HS-5 (cell line): ENCODE results near the gene ATP2C2.
"Not testable (repeated sequence)": the region's sequence is repeated elsewhere in the genome, so short reads cannot be mapped to it uniquely, and the experiment has no call there.

Experiments used
- DNase-seq: peaks from one replicate; pipeline ENCODE4 v3.0.0-alpha.2; 2012; ENCODE audit warnings: low read depth

Gene ATP2C2, protein sequence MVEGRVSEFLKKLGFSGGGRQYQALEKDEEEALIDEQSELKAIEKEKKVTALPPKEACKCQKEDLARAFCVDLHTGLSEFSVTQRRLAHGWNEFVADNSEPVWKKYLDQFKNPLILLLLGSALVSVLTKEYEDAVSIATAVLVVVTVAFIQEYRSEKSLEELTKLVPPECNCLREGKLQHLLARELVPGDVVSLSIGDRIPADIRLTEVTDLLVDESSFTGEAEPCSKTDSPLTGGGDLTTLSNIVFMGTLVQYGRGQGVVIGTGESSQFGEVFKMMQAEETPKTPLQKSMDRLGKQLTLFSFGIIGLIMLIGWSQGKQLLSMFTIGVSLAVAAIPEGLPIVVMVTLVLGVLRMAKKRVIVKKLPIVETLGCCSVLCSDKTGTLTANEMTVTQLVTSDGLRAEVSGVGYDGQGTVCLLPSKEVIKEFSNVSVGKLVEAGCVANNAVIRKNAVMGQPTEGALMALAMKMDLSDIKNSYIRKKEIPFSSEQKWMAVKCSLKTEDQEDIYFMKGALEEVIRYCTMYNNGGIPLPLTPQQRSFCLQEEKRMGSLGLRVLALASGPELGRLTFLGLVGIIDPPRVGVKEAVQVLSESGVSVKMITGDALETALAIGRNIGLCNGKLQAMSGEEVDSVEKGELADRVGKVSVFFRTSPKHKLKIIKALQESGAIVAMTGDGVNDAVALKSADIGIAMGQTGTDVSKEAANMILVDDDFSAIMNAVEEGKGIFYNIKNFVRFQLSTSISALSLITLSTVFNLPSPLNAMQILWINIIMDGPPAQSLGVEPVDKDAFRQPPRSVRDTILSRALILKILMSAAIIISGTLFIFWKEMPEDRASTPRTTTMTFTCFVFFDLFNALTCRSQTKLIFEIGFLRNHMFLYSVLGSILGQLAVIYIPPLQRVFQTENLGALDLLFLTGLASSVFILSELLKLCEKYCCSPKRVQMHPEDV

DNA sequence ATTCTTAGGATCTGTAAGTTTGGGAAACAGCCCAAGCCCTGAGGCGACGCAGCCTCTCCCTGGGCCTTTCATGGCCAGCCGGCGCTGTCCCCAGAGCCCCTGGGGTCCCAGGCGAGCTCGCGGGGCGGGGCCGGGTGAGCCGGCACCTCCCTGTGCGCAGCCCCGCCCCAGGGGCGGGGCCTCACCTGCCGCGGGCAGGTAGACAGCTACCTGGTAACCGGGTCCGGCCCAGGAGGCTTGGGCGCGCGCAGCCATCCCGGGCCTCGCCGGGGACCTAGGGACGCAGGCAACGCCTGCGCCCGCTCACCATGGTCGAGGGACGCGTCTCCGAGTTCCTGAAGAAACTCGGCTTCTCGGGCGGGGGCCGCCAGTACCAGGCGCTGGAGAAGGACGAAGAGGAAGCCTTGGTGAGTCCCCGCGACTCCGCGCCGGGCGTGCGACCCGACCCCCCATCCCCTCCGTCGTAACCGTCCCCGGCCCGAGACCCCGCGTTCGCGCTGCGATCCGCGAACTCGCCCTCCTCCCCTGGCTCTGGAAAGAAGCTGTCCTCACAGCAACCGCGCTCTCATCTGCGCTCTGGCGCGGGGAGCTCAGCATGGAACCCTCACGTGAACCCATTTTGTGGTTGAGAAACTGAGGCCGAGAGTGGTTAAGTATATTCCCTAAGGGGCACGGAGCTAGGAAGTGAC lies at the start of gene ATP2C2:
ATP2C2 (plus strand) TSS at position 231 of the 689 bp plus-strand sequence; CDS start at position 309, 78 bp downstream.
- no peak for DNase-seq

DNA sequence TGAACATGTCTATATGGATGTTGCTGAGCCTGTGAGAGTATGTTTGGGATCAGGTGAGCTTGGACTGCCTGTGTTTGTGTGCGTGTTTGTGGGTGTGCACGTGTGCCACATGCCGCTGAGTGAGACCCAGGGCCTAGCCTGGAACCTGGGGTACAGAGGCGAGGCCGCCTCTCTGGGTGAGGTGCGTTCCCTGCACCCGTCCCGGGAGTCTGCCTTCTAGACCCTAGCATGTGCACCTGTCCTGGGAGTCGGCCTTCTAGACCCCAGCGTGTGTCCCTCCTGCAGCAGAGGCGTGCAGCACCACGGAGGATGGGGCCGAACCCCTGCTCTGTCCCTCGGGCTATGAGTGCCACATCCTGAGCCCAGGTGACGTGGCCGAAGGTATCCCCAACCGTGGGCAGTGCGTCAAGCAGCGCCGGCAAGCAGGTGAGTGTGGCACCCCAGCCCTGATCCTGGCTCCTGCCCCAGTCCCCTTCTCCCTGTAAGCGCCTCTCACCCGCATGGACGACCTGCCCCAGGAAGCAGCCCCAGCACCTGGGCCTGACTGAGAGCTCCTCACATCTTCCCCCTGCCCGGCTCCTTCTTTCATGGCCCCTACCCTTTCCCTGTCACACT lies 49.1 kb upstream of the ATP2C2 start:
- DNase-seq: no peak

DNA sequence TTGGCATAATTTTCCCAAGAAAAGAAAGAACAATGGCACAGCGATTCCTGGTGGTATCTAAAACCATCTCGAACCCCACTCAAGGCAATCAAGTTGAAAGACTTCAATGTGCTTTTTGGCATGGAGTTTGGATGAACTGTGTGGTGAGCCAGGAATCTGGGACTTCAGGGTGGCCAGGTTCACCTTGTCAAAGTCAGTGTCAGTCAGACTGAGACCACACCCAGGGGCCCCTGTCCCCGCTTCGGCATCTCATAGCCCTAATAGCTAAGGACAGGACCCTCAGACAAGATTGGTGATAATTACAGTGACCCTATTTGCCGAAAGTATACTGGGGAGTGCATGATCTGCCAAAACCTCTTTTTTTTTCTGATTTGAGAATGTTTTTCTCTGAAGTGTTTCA lies 47.8 kb upstream of the ATP2C2 start:
- no peak for DNase-seq

DNA sequence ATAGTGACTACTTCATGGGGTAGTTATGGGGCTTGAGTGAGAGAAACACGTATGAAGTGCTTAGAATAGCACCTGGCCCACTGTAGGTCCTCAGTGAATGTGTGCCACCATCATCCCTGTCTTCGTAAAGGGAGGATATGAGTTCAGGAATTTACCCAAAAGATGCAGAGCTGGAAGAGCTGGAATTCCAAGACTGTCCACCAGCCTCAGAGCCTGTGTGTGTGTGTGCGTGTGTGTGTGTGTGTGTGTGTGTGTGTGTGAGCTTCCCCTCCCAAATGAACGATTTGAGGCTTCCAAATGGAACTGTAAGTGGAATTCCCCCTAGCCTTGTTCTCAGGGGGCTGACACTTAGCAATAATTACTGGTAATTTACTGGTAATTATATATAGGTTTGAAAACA lies 46.4 kb upstream of the ATP2C2 start:
- no peak for DNase-seq

DNA sequence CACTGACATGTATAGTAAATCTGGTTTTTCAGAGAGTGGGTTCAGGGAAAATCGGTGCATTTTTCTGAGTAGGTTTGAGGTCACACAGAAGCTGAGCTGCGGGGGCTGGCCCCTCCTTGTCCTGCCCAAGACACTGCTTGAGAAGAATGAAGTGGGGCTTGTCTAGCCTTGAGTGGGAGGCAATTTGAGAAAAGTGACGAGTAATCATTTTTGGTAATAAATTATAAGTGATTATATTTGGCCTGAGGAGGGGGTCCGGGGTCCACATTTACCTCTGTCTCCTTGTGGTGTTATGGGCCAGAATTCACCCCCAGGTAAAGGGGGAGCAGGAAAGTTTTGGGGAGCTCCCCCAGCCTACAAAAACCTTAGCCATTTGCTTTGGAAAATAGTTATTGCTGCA lies 45.6 kb upstream of the ATP2C2 start:
- DNase-seq: no peak

DNA sequence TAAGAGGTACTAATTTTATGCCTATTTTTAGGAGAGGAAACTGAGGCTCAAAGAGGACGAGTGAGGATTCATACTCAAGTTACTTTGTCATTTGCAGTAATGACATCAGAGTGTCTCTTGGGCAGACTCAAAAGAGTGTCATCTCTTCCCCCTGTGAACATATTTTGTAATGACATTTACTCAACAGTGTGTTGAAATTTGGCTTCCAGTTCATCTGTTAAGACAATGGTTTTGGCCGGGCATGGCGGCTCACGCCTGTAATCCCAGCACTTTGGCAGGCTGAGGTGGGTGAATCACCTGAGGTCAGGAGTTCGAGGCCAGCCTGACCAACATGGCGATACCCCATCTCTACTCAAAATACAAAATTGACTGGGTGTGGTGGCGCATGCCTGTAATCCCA lies 44.7 kb upstream of the ATP2C2 start:
- DNase-seq: no peak

DNA sequence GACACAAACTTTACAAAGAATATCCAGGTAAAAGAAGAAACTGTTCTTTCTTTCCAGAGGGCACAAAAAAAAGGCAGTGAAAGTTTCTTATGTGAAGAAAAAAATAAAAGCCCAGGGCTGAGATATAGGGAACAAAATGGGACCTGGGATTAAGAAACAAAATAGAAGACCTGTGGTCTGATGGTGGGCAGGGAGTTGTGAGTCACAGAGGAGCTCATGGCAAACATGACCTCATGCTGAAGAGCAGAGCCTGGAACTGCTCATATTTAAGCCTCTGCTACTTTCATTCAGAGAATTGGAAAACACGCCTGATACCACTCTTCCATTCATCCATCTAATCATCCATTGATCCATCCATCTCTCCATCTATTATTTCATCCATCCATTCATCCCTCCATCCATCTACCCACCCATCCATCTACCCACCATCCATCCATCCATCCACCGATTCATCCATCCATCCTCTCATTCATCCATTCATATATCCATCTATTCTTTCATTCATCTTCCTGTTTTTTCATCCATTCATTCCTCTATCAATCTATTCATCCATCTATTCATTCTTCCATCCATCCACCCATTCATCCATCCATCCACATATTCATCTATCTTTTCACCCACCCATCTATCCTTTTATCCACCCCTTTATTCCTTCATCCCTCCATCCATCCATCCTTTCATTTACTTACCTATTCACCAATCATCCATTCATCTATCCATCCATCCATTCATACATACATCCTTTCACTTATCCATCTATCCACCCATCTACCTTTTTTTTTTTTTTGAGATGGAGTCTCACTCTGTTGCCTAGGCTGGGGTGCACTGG lies 43.7 kb upstream of the ATP2C2 start:
- DNase-seq: no peak

DNA sequence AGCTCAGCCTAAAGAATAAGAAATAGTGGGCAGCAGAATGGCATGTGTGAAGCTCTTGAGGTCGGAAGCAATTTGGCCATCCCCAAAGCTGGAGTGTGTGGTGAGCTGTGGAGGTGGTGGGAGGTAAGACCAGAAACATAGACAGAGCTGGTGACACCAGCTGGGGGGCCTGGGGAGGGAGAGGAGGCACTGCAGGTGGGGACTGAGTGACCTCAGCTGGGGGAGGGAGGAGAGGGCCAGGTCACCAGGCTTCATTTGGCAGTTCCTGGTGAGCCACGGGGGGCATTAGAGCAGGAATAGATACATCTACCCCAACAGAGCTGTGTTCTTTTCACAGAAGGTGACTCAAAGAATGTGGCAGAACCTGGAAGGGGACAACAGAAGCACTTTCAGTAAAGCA lies 41.8 kb upstream of the ATP2C2 start:
- DNase-seq: no peak

DNA sequence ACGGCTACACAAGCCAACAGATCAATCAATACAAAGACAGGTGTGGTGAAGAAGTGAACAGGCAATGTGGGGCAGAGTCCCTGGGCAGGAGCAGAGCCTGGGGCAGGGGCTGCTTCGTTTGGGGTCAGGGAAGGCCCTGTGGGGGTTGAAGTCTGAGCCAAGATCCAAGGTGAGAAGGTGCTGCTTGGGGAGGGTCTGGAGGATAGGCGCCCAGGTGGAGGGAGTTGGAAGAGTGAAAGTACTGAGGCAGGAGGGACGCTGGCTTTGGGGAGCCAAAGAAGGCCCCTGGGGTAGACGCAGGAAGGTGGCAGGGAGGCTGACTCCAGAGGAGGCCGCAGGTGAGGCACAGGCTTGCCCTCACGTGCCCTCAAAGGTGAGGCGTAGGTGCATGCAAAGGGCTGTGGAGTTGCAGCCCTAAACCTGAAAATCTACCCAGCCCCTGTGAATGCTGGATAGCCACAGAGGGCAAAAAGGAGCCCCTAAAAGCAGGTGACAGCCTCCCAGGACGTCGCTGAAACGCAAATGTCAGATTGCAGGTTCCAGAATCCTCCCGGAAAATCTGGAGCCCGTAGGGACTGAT lies 40.3 kb upstream of the ATP2C2 start:
- no peak for DNase-seq

DNA sequence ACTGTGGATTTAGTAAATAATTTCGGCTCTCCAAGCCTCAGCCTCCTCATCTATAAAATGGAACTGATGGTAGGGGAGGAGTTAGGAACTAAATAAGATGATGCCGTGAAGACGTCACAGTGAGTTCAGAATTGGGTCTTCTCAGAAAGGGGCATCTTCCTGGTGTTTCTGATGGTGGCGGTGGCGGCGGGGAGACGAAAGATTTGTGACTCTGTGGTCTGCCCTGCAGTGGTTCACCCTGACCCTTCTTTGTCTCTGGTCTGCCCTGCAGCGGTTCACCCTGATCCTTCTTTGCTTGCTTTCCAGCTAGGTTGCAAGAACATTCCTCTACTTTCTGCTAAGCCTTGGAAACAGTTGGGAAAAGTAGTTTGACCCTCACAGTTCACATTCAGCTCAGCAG lies 39.3 kb upstream of the ATP2C2 start:
- no peak for DNase-seq

DNA sequence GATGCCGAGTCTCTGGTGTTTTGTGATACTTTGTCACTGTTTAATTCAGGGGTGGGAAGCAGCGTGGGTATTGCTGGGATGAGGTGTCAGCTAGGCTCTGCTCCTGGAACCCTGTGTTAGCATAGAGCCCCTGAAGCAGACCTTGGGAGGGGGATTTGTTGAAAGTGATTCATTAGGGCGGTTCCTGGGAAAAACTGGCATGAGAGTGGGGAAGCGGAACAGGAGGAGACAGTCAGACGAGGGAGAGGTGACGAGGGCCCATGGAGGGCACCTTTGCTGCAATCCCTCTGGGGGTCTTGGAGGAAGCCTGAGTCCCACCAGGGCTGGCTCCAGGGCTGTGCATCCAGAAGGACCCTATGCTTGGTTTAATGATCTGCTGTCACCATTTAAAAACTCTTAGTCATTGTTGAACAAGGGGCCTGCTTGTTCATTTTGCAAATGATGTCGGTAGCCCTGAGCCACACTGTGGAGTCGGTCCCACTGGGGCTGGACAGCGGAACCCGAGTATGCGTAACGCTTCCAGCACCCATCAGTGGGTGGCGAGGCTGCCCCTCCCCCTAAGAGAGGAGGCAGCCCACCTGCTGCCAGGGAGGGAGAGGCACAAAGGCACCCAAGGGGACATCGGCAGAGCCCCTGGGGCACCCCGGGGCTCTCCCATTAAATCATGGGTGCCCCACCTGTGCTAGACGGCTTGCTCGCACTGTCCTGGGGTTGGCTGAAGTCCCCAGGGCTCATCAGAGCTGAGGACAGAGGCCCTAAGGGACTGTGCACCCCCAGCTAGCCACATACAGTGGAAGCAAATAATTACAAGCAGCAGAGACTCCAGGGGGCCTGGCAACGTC lies 38.3 kb upstream of the ATP2C2 start:
- no peak for DNase-seq

DNA sequence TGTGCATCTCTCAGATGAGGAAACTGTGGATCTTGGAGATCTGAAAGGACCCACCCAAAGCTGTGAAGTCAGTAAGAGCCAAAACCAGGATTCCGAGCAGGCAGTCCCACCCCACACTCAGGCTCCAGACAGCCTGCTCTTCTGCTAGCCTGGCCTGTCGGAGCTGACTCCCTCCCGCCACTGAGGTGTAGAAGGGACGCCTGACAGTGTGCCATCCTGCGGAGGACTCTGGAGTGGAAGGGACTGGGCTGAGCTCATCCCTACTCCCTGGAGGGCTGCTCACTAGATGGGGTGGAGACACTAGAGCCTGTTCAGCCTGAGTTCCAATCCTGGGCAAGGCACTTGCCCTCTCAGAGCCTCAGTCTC lies 37.7 kb upstream of the ATP2C2 start:
- no peak for DNase-seq

DNA sequence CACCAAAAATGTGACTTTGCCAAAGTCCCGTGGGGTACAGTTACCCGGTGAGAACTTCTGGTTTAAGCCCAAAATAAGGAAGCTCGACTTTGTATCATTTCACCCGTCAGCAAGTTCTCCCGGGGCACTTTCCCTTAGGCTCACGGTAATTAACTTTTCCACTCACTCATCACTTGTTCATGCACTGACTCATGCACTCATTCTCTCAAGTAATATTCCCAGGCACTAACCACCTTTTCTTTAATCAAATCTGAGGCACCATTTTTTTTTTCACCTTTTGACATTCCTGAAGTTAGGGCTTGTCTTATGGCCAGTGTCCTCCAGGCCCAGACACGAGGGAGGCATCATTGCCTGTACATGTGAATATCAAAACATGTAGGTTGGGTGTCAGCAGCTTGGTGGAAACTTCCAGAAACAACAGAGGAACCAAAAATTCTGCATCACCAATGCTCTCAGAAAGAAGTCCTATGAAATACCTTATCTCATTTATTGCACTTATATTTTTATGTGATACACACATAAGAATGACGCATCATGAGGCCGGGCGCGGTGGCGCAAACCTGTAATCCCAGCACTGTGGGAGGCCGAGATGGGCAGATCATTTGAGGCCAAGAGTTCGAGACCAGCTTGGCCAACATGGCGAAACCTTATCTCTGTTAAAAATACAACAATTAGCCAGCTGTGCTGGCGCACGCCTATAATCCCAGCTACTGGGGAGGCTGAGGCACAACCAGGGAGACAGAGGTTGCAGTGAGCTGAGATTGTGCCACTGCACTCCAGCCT lies 36.1 kb upstream of the ATP2C2 start:
- no peak for DNase-seq

DNA sequence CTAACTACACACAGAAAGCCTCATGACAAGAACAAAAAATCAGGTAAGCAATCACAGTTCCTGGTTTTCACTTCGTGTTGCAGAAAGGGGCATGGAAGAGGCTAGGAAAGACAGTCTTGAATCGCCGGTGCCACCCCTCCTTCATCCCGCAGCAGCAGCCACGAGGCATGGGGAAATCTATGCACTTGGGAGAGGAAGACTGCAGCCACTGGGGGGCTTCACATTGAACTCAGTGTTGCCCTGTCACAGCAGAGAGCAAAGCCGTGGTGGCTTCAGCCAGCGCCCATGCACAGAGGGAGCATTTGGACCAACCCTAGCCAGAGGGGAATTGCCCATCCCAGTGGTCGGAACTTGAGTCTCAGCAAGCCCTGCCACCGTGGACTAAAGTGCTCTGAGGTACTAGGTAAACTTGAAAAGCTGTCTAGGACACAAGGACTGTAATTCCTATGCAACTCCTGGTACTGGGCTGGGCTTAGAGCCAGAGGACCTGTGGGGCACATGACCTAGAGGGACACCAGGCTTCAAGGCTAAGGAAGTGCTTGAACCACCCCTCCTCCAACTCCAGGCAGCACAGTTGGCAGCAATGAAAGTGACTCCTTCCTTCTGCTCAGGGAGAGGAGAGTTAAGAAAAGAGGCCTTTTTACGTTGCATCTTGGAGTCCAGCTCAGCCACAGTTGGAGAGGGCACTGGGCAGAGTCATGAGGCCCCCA lies 35.2 kb upstream of the ATP2C2 start:
- DNase-seq: no peak

DNA sequence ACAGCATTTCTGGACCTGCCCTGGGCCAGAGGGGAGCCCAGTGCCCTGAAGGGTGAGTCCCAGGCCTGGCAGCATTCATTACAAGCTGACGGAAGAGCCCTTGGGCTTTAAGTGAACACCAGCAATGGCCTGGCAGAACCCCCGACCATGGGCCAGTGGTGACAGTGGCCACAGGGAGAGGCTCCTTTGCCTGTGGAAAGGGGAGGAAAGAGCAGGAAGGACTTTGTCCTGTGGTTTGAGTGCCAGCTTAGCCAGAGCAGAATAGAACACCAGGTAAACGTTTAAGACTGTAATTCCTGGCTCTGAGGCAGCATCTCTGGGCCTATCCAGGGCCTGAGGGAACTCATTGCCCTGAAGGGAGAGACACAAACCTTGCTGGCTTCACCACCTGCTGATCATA lies 34.3 kb upstream of the ATP2C2 start:
- no peak for DNase-seq

DNA sequence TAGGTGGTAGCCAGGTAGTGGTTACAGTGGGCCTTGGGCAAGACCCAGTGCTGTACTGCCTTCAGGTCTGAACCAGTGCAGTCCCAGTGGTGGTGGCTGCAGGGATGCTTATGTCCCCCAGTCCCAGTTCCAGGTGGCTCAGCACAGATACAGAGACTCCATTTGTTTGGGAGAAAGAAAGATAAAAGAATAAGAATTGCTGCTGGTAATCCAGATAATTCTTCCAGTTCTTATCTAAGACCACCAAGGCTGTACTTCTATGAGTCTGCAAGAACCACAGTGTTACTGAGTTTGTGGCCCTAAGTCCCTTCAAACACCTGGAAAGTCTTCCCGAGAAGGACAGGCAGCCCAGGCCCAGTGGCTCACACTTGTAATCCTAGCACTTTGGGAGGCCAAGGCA lies 33.9 kb upstream of the ATP2C2 start:
- DNase-seq: no peak

DNA sequence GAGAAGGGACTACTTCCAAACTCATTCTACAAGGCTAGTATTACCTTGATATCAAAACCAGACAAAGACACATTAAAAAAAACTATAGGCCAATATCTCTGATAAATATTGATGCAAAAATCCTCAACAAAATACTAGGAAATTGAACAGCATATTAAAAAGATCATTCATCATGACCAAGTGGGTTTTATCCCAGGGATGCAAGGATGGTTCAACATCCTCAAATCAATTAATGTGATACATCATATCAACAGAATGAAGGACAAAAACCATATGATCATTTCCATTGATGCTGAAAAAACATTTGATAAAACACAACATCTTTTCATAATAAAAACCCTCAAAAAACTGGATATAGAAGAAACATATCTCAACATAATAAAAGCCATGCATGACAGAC lies 31.1 kb upstream of the ATP2C2 start:
- DNase-seq: not testable (repeated sequence)

DNA sequence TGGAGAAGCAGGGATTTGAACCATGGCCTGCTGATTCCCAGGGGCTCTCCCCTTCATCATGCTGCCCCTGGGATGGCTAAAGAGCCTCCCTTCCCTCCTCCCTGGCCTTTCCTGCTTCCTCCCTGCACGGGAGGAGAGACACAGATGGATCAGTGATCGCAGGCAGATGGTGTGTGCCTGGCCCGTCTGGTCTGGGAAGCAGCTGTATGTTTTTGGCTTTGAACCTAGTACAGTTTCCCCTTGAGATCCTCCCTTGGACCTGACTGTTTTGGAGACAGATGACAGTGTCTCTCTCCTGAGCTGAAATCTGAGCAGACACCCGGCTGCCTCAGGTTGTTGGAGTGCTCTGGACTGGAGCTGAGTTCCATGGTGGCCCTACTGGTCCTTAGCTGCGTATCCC lies 29.0 kb upstream of the ATP2C2 start:
- DNase-seq: no peak

DNA sequence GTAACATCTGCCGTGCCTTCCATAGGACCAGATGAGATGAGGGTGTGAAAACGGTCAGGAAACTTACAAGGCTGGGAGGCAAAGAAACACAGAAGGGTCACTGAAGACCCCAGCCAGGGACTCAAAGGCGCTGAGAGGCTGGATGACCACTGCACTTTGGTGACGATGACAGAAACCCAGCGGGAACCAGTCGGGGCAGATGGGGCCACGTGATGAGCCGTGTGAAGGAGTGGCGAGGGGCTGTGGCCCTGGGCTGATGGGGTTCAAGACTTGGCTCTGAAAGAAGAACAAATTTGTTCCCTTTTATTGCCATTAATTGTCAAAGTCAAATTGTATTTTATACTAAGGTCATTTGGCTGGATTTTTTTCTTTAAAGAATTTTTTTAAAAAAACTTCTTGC lies 28.6 kb upstream of the ATP2C2 start:
- no peak for DNase-seq
